DMS153 (cell line): ENCODE measurements around the gene B9D1.

ENCODE experiments used
- DNase-seq: peaks from one replicate; lab custom pipeline; 2025; lab: John Stamatoyannopoulos, UW

B9D1 gene

GRCh38 chr17:19337712-19338023, 24.9 kb downstream of the B9D1 start:
- no peak for DNase-seq

GRCh38 chr17:19336938-19337711, 25.4 kb downstream of the B9D1 start:
- no peak for DNase-seq

GRCh38 chr17:19335951-19336631, 26.4 kb downstream of the B9D1 start:
- DNase-seq: no peak

GRCh38 chr17:19334331-19334730, 28.2 kb downstream of the B9D1 start:
- no peak for DNase-seq

- DNase-seq: no peak
Measured at GRCh38 chr17:19333736-19334290, 28.7 kb downstream of the B9D1 start.

- DNase-seq: no peak
Measured at GRCh38 chr17:19333132-19333440, 29.4 kb downstream of the B9D1 start.

- no peak for DNase-seq
Measured at GRCh38 chr17:19332371-19333131, 30.0 kb downstream of the B9D1 start.

- no peak for DNase-seq
Measured at GRCh38 chr17:19331543-19332245, 30.8 kb downstream of the B9D1 start.

- DNase-seq: no peak
Measured at GRCh38 chr17:19331134-19331533, 31.4 kb downstream of the B9D1 start.

- no peak for DNase-seq
Measured at GRCh38 chr17:19330271-19330670, 32.3 kb downstream of the B9D1 start.

- no peak for DNase-seq
Measured at GRCh38 chr17:19329839-19330238, 32.7 kb downstream of the B9D1 start.

- no peak for DNase-seq
Measured at GRCh38 chr17:19329136-19329535, 33.4 kb downstream of the B9D1 start.

- DNase-seq: no peak
Measured at GRCh38 chr17:19328441-19329061, 34.0 kb downstream of the B9D1 start.

GRCh38 chr17:19327031-19327783, 35.3 kb downstream of the B9D1 start:
- no peak for DNase-seq

- no peak for DNase-seq
Measured at GRCh38 chr17:19325542-19325941, 37.0 kb downstream of the B9D1 start.

- no peak for DNase-seq
Measured at GRCh38 chr17:19322861-19323260, 39.7 kb downstream of the B9D1 start.

- no peak for DNase-seq
Measured at GRCh38 chr17:19322129-19322505, 40.4 kb downstream of the B9D1 start.

- no peak for DNase-seq
Measured at GRCh38 chr17:19321481-19322128, 40.9 kb downstream of the B9D1 start.

- no peak for DNase-seq
Measured at GRCh38 chr17:19320876-19321275, 41.6 kb downstream of the B9D1 start.

GRCh38 chr17:19319771-19320505, 42.6 kb downstream of the B9D1 start:
- no peak for DNase-seq
